ENCODE data around the gene PHF21A.

The PHF21A gene

DNA sequence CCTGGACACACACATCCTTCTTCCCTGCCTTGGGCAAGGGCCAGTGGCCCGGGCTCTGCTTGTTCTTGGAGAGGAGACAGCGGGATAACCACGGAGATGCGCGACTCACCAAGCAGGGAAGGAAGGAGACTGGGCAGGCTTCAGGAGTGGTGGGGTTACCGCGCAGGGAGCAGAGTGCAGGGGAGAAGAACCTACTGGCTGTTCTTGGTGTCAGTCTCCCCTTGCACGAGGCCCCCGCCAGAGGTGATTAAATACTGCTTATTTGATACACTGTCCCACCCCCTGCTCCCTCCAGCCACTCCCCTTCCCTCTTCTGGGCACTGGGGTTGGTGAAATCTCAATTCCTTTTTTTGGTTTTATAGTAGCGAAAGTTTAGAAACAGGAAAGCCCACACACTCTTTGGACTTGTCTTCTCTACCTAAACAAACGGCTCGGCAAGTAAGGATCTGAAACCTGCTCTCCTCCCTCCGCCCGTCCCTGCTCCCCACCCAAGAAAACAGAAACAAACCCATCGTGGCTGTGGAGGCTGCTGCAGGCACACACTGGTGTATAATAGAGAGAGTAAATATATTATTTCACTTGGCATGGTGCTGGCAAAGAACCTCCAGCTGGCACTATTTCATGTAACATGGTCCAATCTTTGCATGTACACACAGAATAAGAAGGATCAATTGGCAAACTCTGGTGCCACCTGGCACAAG lies 188.0 kb downstream of the PHF21A start:
- DNase-seq, result peak; percentile 33

DNA sequence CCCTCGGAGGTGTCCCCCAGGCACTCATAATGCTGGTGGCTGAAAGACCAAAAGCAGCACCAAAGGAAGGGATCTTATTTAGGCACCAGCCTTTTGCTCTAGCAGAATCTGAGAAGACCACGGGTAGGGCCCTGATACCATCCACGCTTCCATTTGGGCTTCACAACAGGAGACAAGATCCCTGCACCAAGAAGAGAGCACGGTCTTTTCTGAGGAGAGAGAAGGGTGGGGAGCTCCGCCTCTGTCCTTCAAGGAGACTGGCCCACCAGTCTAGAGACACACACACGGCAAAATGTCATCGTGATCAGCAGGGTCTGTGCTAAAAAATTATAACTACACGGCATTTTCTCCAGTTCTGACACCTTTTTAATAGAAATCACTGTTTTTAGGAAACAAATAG lies 189.0 kb downstream of the PHF21A start:
- DNase-seq, result no peak

DNA sequence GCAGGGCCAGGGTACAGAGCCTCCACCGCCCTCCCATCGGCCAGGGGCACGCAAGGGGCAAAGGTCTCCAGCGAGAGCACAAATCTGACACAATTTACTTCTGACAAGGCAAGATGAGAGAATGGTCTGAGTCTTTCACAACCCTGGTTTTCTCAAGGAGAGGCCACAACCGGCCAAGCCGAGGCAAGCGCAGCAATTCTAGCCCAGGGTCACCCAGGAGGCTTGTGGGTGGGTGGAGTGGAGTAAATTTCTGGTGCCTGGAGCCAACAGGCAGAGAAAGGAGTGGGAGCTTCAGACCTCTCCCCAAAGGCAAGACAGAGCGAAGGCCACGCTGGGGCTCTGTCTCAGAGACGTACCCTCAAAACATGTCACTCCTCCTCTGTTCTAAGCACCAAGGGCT lies 189.5 kb downstream of the PHF21A start:
- DNase-seq, result no peak

DNA sequence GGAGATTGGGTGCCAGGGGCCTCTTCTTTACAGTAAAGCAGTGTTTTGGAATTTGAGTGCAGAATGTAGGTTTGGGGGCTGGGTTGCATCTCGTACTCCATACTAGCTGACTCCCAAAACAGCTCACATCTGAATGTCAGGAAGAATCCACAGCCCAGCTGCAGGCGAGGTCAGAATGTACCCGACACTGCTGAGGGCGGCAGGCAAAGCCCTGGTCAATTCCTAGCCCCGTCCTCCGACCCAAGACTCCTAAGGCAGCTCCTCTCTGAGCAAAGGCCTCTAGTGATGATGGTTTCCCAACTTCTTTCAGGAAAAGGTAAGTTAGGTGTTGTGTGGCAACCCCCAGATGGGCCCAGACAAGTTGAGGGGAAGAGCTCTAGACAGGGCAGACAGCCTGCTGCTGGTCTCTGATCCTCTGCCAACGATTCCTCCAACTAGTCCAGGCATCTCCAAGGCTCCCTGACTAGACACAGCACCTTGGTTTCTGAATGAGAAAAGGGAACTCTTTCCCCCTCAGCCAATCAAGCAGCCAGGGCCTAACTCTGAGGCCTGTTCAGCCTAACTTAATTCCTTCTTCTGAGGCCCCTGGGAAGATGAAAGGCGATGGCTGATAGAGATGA lies 190.2 kb downstream of the PHF21A start:
- no peak for DNase-seq

DNA sequence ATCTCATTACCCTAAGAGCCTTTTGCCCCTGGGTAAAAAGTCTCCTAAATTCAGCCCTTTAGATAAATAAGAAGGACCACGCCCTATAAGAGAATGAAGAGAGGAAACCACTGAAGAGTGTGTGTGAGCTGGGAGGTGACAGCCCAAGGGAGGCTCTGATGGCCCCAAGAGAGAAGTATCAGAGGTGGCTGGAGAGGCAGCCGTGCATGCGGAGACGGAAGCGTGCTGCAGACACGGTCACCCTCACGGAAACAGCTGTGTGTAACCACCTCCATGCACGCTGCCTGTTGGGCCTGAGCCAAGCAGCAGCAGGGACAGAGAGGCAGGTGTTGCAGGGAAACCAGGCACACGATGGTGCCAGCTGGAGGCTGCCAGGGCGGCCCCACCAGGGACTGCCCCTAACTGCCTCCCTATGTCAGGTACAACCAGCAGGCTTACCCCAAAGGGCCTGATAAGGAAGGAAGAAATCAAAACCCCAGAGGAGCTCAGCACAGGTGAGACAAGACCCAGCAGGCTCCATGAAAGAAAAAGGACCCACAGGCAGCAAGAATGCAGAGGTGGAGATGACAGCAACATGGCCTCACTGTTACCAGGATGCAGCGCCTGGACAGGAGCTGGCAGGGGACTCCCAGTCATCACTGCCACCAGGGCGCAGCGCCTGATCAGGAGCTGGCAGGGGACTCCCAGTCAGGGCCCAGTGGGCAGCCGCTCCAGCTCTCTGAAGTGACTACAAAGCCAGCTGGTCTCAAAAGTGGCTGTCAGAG lies 191.0 kb downstream of the PHF21A start:
- DNase-seq, result no peak

DNA sequence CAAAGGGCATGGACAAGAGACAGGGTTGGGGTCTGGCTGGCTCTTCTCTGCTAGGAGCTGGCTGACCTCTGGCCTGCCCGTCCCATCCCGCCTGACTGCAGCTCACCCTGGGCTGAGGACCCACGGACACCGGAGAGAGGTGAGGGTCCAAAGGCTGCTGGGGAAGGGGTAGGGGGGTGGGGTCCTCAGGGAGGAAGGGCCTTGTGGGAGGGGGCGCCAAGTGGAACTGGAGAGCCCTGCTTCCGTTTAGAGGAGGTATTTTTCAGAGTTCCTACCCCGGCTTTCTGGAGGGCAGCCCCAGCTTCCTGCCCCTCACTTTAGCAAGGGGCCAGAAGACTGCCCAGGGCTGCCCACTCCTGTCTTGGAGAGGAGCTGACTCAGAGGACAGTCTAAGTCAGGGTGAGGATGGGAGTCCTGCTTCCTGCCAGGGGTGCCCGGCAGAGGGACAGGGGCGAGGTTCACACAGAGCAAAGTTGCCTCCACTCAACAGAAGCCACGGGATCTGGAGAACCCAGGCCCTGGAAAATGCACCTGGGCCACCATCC lies 191.7 kb downstream of the PHF21A start:
- no peak for DNase-seq

DNA sequence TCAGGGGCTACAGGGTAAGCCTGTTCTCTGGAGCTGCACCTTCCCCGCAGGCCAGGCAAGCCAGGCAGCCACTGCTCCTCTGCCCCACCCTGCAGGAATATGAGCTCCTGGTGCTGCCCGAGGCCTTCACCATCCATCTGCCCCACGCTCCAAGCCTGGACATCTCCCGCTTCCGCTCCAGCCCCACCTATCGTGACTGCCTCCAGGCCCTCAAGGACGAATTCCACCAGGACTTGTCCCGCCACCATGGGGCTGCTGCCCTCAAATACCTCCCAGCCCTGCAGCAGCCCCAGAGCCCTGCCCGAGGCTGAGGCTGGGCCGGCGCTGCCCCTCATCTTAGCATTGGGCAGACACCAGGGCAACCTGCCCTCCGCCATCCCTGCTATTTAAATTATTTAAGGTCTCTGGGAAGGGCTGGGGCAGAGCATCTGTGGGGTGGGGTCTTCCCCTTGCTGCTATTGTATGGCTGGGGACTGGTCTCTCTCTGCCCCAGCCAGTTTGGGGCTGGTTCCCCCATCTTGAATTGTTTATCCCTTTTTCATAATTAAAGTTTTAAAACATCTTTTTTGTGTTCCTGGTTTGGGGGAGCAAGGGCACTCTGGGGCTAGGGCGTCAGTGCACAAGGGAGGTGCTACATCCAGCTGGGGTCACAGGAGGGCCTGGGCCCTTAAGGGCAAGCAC lies 192.6 kb downstream of the PHF21A start:
- no peak for DNase-seq

DNA sequence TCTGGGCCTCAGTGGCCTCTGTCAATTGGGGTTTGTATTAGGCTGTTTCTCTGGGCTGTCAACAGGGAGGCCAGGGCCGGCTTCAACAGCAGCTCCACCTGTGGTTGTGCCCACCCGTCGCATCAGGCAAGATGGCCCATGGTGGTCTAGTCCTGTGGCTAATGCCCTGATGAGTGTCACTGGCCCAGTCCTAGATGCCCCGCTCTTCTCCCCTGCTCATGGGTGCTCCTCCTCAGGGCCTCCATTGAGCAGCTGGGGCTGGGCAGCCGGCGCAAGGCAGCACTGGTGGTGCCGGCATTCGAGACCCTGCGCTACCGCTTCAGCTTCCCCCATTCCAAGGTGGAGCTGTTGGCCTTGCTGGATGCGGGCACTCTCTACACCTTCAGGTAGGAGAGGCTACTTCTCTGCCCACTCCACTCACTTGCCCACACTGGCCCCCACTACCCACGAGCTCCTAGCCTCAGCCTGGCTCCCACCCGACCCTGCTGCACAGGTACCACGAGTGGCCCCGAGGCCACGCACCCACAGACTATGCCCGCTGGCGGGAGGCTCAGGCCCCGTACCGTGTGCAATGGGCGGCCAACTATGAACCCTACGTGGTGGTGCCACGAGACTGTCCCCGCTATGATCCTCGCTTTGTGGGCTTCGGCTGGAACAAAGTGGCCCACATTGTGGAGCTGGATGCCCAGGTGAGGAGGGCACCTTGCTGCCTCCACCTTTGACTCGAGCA lies 193.4 kb downstream of the PHF21A start:
- DNase-seq, result no peak

DNA sequence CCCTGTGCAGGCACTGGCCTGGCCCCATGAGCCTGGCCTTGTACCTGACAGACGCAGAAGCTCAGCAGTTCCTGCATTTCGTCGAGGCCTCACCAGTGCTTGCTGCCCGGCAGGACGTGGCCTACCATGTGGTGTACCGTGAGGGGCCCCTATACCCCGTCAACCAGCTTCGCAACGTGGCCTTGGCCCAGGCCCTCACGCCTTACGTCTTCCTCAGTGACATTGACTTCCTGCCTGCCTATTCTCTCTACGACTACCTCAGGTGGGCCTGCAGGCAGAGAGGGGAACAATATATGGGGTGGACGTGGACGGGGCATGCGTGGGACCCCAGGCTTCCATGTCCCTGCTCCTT lies 193.9 kb downstream of the PHF21A start:
- DNase-seq, result no peak

DNA sequence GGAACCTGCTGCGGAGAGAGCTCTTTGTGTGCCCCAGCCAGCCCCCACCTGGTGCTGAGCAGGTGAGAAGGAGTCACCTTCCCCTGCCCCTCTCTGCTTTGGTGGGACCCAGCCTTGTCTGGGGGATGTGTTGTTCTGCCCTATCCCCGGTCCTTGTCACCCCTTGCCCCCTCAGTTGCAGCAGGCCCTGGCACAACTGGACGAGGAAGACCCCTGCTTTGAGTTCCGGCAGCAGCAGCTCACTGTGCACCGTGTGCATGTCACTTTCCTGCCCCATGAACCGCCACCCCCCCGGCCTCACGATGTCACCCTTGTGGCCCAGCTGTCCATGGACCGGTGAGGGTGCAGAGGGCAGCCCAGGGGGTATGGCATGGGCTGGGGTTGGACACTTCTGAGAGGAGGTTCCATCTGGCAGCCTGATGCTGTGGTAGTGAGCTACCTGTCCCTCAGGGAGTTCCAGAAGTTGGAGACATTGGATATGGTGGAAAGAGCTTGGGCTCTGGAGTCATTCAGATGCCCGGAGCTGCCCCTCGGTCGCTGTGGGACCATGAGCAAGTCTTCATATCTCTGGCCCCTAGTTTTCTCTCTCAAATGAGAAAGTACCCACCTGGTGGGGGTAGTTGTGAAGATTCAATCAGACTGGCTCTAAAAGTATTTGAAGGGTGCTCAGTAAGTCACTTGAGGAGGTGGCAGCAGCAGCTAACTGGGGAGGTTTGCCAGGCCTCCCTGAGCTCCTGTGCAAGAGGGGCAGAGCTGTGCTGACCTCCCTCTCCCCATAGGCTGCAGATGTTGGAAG lies 194.5 kb downstream of the PHF21A start:
- no peak for DNase-seq

DNA sequence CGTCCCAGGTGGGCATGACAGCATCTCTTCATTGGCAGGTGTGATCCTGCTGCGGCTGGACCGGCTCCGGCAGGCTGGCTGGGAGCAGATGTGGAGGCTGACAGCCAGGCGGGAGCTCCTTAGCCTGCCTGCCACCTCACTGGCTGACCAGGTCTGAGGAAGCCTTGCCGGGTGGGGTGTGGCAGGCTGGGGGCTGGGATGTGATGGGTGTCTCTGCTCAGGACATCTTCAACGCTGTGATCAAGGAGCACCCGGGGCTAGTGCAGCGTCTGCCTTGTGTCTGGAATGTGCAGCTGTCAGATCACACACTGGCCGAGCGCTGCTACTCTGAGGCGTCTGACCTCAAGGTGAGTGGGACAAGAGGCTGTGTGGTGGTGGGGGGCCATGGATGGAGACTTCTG lies 195.3 kb downstream of the PHF21A start:
- no peak for DNase-seq

DNA sequence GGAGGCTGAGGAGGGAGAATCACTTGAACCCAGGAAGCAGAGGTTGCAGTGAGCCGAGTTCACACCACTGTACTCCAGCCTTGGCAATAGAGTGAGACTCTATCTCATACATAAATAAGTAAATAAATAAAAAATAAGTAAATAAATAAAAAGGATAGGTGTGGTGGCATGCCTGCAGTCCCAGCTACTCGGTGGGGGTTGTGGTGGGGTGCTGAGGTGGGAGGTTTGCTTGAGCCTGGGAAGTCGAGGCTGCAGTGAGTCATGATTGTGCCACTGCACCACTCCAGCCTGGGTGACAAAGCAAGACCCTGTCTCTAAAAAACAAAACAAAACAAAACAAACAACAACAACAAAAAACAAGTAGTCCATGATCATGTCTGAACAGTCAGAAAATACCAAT lies 195.7 kb downstream of the PHF21A start:
- DNase-seq, result no peak

DNA sequence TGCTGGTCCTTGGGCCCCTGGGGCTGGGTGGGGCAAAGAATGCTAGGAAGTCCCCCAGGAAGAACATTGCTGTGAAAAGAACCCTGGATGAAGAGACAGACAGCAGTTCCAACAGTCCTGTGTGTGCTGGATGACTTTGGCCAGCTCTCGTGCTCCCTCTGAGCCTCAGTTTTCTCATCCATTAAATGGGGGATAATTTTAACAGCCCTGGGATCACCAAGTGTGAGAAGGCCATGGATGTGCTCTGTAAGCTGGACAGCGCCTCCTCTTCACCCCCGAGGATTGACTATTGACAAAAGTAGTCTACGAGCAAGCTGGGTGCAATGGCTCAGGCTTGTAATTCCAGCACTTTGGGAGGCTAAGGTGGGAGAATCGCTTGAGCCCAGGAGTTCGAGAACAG lies 196.3 kb downstream of the PHF21A start:
- no peak for DNase-seq

DNA sequence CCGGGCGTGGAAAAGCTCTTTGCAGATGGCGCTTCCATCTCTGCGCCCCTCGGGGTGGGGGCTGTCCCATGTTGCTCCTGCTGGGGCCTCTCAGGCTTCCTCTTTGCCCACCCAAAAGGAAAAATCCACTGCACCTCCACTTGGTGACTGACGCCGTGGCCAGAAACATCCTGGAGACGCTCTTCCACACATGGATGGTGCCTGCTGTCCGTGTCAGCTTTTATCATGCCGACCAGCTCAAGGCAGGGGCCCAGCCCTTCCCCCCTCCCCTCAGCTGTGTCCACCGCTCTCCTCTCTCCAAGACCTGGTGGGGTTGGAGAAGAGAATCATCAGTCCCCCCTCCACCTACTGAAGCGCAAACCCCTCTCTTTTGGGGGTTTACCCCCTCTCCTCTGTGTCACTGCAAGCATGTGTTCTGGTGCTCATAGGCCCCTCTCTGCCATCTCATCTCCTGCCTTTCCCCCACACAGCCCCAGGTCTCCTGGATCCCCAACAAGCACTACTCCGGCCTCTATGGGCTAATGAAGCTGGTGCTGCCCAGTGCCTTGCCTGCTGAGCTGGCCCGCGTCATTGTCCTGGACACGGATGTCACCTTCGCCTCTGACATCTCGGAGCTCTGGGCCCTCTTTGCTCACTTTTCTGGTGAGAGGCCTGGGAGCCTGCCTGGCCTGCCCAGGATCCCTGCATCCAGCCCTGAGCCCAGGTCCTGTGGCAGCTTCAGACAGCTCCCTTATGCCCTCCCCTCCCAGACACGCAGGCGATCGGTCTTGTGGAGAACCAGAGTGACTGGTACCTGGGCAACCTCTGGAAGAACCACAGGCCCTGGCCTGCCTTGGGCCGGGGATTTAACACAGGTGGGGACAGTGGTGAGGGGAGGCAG lies 197.0 kb downstream of the PHF21A start:
- DNase-seq, result no peak

DNA sequence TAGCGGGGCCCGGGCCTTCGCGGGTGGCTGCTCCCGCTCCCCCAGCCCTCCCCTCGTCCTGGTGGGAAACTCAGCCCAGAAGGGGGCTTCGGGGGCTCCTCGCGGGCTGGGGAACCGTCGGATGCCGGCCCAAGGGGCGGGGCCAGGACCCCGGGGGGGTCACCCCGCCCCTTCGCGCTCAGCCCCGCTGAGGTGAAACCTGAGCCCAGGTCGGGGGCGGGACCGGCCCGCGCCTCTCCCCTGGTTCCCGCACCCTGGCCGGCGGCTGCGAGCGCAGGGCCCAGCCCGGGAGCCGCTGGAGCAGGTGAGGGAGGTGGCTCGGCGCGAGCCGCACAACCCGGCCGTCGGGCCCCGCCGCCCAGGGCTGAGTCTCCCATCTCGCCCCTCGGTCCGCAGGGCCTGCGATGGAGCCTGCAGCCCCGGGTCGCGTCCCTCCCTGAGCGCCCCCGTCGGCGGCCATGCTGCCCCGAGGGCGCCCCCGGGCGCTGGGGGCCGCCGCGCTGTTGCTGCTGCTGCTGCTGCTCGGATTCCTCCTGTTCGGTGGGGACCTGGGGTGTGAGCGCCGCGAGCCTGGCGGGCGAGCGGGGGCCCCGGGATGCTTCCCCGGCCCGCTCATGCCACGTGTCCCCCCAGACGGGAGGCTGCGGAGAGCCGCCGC lies 198.7 kb downstream of the PHF21A start, which contains the start of gene LARGE2:
Gene LARGE2, plus strand, starts transcription at position 232 of the 658 bp plus-strand sequence. Its CDS starts 227 bp downstream, at position 459.
- no peak for DNase-seq

DNA sequence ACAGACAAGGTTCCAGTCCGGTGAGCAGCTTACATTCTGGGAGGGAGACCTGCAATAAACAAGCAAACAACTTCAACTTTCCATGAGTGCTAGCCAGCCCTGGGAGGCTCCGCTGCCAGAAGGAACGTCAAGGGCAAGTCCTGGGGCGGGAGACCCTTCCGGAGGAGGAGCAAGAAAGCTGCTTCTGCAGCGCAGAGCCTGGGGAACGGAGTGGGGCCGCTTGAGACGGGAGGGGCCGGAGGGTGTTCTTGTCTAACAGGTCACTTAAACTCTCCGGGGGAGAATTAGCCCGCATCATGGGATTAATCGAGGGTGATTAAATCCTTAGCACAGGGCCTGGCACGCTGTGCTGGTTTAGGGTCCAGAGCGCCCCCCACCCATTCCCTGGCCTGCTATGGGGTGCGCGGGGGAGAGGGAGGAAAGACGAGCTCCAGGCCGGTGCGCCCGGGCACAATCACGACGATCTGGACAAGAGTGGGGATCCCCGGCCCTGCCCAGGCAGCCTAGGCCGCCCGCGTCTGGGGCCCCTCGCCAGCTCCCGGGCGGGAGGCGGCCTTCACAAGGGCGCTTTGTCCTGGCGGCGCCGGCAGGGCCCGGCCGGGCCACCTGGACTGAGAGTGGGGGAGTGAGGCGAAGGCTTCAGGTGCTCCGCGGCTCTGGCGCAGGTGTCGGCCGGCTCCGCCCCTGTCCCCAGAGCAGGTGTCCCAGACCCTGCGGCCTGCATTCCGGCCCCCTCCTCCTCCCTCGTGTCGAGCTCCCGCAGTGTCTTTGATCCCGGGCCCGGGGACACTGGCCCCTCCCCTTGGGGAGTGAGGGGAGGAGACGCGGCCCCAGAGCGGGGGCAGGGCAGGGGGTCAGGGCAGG lies 199.5 kb downstream of the PHF21A start:
- DNase-seq, result no peak

DNA sequence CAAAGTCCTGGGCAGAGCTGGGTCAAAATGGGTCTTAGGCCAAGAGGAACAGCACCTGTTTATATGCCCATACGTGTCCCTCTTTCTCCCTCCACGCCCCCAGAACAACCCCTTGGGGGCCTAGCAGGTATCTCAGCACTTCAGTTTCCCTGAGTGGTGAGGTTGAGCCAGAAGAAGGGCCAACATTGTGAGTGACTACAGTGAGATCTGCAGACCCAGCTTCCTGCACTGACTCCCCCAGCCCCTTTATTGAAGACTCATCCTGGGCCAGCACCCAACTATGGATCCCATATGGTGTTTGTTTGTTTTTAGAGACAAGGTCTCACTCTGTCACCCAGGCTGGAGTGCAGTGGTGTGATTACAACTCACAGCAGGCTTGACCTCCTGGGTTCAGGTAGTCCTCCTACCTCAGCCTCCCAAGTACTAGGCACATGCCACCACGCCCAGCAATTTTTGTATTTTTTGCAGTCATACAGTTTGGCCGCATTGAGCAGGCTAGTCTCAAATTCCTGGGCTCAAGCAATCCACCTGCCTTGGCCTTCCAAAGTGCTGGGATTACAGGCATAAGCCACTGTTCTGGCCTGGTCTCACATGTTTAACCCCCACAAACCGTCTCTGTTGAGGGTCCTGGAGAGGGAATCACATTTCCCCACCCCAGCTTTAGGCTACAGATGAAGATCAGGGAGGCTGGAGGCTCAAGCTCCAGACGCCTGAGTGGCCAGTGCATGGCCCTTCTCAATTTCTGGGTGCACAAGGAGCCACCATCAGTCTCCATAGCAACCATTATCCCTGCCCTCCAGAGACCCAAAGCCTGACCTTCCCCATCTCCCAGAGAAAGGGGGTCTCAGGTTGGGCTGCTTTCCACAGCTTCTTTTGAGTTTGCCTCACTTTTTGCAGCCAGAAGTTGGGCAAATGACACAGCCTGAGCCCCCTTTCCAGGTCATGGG lies 200.4 kb downstream of the PHF21A start:
- DNase-seq, result no peak
